ENCODE data around the gene CBARP. TPM values are rescaled to one million over a fixed set of nuclear protein-coding genes. Genes with fewer than 3 reads are reported as not detected.

The CBARP gene
- polyA plus RNA-seq, 1 experiment, result 1.6 TPM

- no peak for DNase-seq (ENCODE audit: low read depth)
- CTCF ChIA-PET, result interaction anchor here (1.4 to 1.9 kb wide), 2 partner anchors 68 to 85 kb away, joined by 3 to 9 read pairs; no protein-coding TSS in a partner anchor
- POLR2A ChIA-PET, result interaction anchor here (0.7 kb wide), 1 partner anchor 11 kb away, joined by 13 read pairs; no protein-coding TSS in a partner anchor
- TF ChIP-seq CTCF (IDR thresholded peaks at IDR 0.05; ENCODE audit: insufficient read depth, low read depth, low read length), result no peak
- Histone ChIP-seq H3K27me3 (ENCODE audit: control insufficient read depth, insufficient read depth, low read length) (no peaks in the 10 kb centered on the region), H3K36me3 (ENCODE audit: control insufficient read depth, insufficient read depth, low read length) (no peaks in the 10 kb centered on the region), H3K4me3 (ENCODE audit: low read depth, low read length) (no peak overlapping the region)
These were observed 56.2 kb downstream of the CBARP start for GRCh38 chr19:1181606-1182005.

Other genes starting within 250 kb of the CBARP start
- gene GRIN3B, start 237.6 kb downstream of the CBARP start, polyA plus RNA-seq (2011; rRNA removed), result 0.28 and 0.32 TPM in 2 replicates
- 69.2 and 111 TPM in 2 replicates for gene TMEM259, start 216.9 kb downstream of the CBARP start, polyA plus RNA-seq (2011; rRNA removed)
- gene RNU6-2, start 216.5 kb downstream of the CBARP start, polyA plus RNA-seq (2011; rRNA removed), result not detected in 2 replicates
- 315 and 529 TPM in 2 replicates for gene CNN2, start 211.4 kb downstream of the CBARP start, polyA plus RNA-seq (2011; rRNA removed)
- 1.3 and 1.9 TPM in 2 replicates for gene ABCA7, start 197.9 kb downstream of the CBARP start, polyA plus RNA-seq (2011; rRNA removed)
- 0.13 and 0.28 TPM in 2 replicates for gene ARHGAP45, start 170.8 kb downstream of the CBARP start, polyA plus RNA-seq (2011; rRNA removed)
- 174 and 292 TPM in 2 replicates for gene POLR2E, start 142.6 kb downstream of the CBARP start, polyA plus RNA-seq (2011; rRNA removed)
- 463 and 626 TPM in 2 replicates for gene GPX4, start 134.0 kb downstream of the CBARP start, polyA plus RNA-seq (2011; rRNA removed)
- 15.5 and 26.1 TPM in 2 replicates for gene SBNO2, start 63.7 kb downstream of the CBARP start, polyA plus RNA-seq (2011; rRNA removed)
- gene STK11, start 32.2 kb downstream of the CBARP start, polyA plus RNA-seq (2011; rRNA removed), result 26.3 and 33.6 TPM in 2 replicates
- 57.9 and 65.1 TPM in 2 replicates for gene ATP5F1D, start 3.7 kb upstream of the CBARP start, polyA plus RNA-seq (2011; rRNA removed)
- gene MIDN, start 10.6 kb upstream of the CBARP start, polyA plus RNA-seq (2011; rRNA removed), result 6.9 and 8.4 TPM in 2 replicates
- 342 and 372 TPM in 2 replicates for gene CIRBP, start 31.3 kb upstream of the CBARP start, polyA plus RNA-seq (2011; rRNA removed)
- 24.6 and 37.5 TPM in 2 replicates for gene FAM174C, start 37.5 kb upstream of the CBARP start, polyA plus RNA-seq (2011; rRNA removed)
- not detected in 2 replicates for gene EFNA2, start 47.9 kb upstream of the CBARP start, polyA plus RNA-seq (2011; rRNA removed)
- gene NDUFS7, start 145.9 kb upstream of the CBARP start, polyA plus RNA-seq (2011; rRNA removed), result 35.5 and 59.6 TPM in 2 replicates
- gene GAMT, start 163.5 kb upstream of the CBARP start, polyA plus RNA-seq (2011; rRNA removed), result 26.9 and 43.7 TPM in 2 replicates
- 38.3 and 48.9 TPM in 2 replicates for gene DAZAP1, start 169.6 kb upstream of the CBARP start, polyA plus RNA-seq (2011; rRNA removed)
- 854 and 1,597 TPM in 2 replicates for gene RPS15, start 200.4 kb upstream of the CBARP start, polyA plus RNA-seq (2011; rRNA removed)
- 0.07 and 0.11 TPM in 2 replicates for gene APC2, start 212.1 kb upstream of the CBARP start, polyA plus RNA-seq (2011; rRNA removed)
- 23.9 and 32.6 TPM in 2 replicates for gene C19orf25, start 241.2 kb upstream of the CBARP start, polyA plus RNA-seq (2011; rRNA removed)